Activated CD4-positive, alpha-beta memory T cell treated with anti-CD3 and anti-CD28 coated beads for 36 hours (primary cell): ENCODE measurements around the gene KLRC4. TPM values are rescaled to one million over a fixed set of nuclear protein-coding genes. Genes with fewer than 3 reads are reported as not detected.
"Not testable (repeated sequence)": the region's sequence is repeated elsewhere in the genome, so short reads cannot be mapped to it uniquely, and the experiment has no call there.

Experiments
- CTCF ChIA-PET: fragments of 350-600 bp; sonication (Branson Sonifier 250); formaldehyde crosslinking; loops from one replicate; lab custom pipeline; 2021; ENCODE audit warnings: antibody characterized with exemption, inconsistent platforms; lab: Charles Lee
- POLR2A ChIA-PET: fragments of 350-600 bp; sonication (Branson Sonifier 250); formaldehyde crosslinking; loops from one replicate; lab custom pipeline; 2021; ENCODE audit warnings: antibody characterized with exemption; lab: Charles Lee
- DNase-seq: peaks from one replicate; pipeline ENCODE4 v3.0.0-alpha.2; 2020
- H3K27ac Mint-ChIP-seq: one replicate; pipeline ENCODE4 v1.8.0; 2021; ENCODE audit warnings: mixed read lengths
- H3K27me3 Mint-ChIP-seq: one replicate; pipeline ENCODE4 v1.8.0; 2021; ENCODE audit warnings: mixed read lengths
- H3K36me3 Mint-ChIP-seq: one replicate; pipeline ENCODE4 v1.8.0; 2021; ENCODE audit warnings: mixed read lengths
- H3K4me1 Mint-ChIP-seq: one replicate; pipeline ENCODE4 v1.8.0; 2021; ENCODE audit warnings: low read depth, mixed read lengths
- H3K4me3 Mint-ChIP-seq: one replicate; pipeline ENCODE4 v1.8.0; 2021; ENCODE audit warnings: mild to moderate bottlenecking, mixed read lengths
- H3K9me3 Mint-ChIP-seq: one replicate; pipeline ENCODE4 v1.8.0; 2021; ENCODE audit warnings: mixed read lengths
- intact Hi-C: fragments of 100-400 bp; cut with micrococcal nuclease; formaldehyde crosslinking; loops from one replicate; pipeline ENCODE4 v1.15.1; 2023
- total RNA-seq, 2 experiments: library from RNA; stranded (reverse); gene quantifications; one replicate each; pipeline ENCODE4 v1.2.3, GENCODE V29; 2021

Gene KLRC4
- total RNA-seq, 2 experiments from 2014 or later, result not detected

GRCh38 chr12:10374624-10375018, 34.9 kb downstream of the KLRC4 start:
- ChIA-PET POLR2A (no interaction called here), CTCF (no interaction called here)
- Mint-ChIP-seq H3K27me3 (peaks cover 3% of the 10 kb centered on the region), H3K36me3 (no peaks in the 10 kb centered on the region), H3K4me3 (no peak overlapping the region), H3K9me3 (no peaks in the 10 kb centered on the region), H3K4me1 (peaks cover 4% of the 10 kb centered on the region), H3K27ac (no peak overlapping the region)
- DNase-seq, result no peak
- intact Hi-C loops, result no loop called here

- no peak overlapping the region for H3K27ac Mint-ChIP-seq
- H3K36me3 Mint-ChIP-seq, result peaks cover 4% of the 10 kb centered on the region
- ChIA-PET CTCF (no interaction called here), POLR2A (no interaction called here)
- intact Hi-C loops, result no loop called here
- no peak for DNase-seq
- H3K4me1 Mint-ChIP-seq, result peaks cover 4% of the 10 kb centered on the region
- no peak overlapping the region for H3K4me3 Mint-ChIP-seq
- peaks cover 4% of the 10 kb centered on the region for H3K9me3 Mint-ChIP-seq
- peaks cover 5% of the 10 kb centered on the region for H3K27me3 Mint-ChIP-seq
Observed at GRCh38 chr12:10372559-10372958, 37.0 kb downstream of the KLRC4 start.

- H3K27ac Mint-ChIP-seq, H3K4me3 Mint-ChIP-seq, CTCF ChIA-PET, POLR2A ChIA-PET, H3K9me3 Mint-ChIP-seq, DNase-seq, intact Hi-C loops, H3K36me3 Mint-ChIP-seq, H3K27me3 Mint-ChIP-seq, H3K4me1 Mint-ChIP-seq: not testable (repeated sequence)
Observed at GRCh38 chr12:10371893-10372535, 37.5 kb downstream of the KLRC4 start.

GRCh38 chr12:10369557-10370415, 39.8 kb downstream of the KLRC4 start:
- Mint-ChIP-seq H3K4me1 (peaks cover 4% of the 10 kb centered on the region), H3K27me3 (peaks cover 3% of the 10 kb centered on the region), H3K27ac (no peak overlapping the region), H3K36me3 (peaks cover 4% of the 10 kb centered on the region), H3K4me3 (no peak overlapping the region), H3K9me3 (peaks cover 4% of the 10 kb centered on the region)
- intact Hi-C loops, result no loop called here
- no peak for DNase-seq
- ChIA-PET POLR2A (no interaction called here), CTCF (no interaction called here)

GRCh38 chr12:10368206-10369171, 41.1 kb downstream of the KLRC4 start:
- Mint-ChIP-seq H3K27ac (no peak overlapping the region), H3K4me1 (peaks cover 4% of the 10 kb centered on the region), H3K9me3 (peaks cover 4% of the 10 kb centered on the region), H3K4me3 (no peak overlapping the region), H3K27me3 (peaks cover 3% of the 10 kb centered on the region), H3K36me3 (peaks cover 4% of the 10 kb centered on the region)
- intact Hi-C loops, result no loop called here
- POLR2A ChIA-PET, result no interaction called here
- CTCF ChIA-PET, result no interaction called here
- no peak for DNase-seq

GRCh38 chr12:10367714-10368113, 41.8 kb downstream of the KLRC4 start:
- H3K9me3 Mint-ChIP-seq, H3K27ac Mint-ChIP-seq, DNase-seq, CTCF ChIA-PET, intact Hi-C loops, POLR2A ChIA-PET, H3K27me3 Mint-ChIP-seq, H3K4me3 Mint-ChIP-seq, H3K36me3 Mint-ChIP-seq, H3K4me1 Mint-ChIP-seq: not testable (repeated sequence)

GRCh38 chr12:10366875-10367274, 42.7 kb downstream of the KLRC4 start:
- Mint-ChIP-seq H3K27me3 (peaks cover 3% of the 10 kb centered on the region), H3K36me3 (peaks cover 4% of the 10 kb centered on the region), H3K4me3 (no peak overlapping the region), H3K9me3 (peaks cover 4% of the 10 kb centered on the region), H3K27ac (no peak overlapping the region), H3K4me1 (no peaks in the 10 kb centered on the region)
- ChIA-PET CTCF (no interaction called here), POLR2A (interaction anchor here (0.6 kb wide), 1 partner anchor 117 kb away, joined by 3 read pairs; no protein-coding TSS in a partner anchor)
- intact Hi-C loops, result no loop called here
- DNase-seq, result no peak

GRCh38 chr12:10365696-10366405, 43.7 kb downstream of the KLRC4 start:
- H3K4me1 Mint-ChIP-seq, result no peaks in the 10 kb centered on the region
- POLR2A ChIA-PET, result no interaction called here
- DNase-seq, result no peak

GRCh38 chr12:10364815-10365622, 44.5 kb downstream of the KLRC4 start:
- Mint-ChIP-seq H3K27me3 (peaks cover 2% of the 10 kb centered on the region), H3K9me3 (peaks cover 4% of the 10 kb centered on the region), H3K27ac (no peak overlapping the region), H3K4me3 (no peak overlapping the region), H3K4me1 (no peaks in the 10 kb centered on the region), H3K36me3 (peaks cover 4% of the 10 kb centered on the region)
- intact Hi-C loops, result loop anchor here (2.0 to 5.0 kb wide), 3 partner anchors 34 to 177 kb away; no protein-coding TSS in a partner anchor
- CTCF ChIA-PET, result interaction anchor here (0.6 to 1.3 kb wide), 2 partner anchors 130 to 248 kb away, joined by 3 read pairs; no protein-coding TSS in a partner anchor
- DNase-seq, result peak; percentile 64
- POLR2A ChIA-PET, result no interaction called here

More at GRCh38 chr12:10365696-10366405, 43.7 kb downstream of the KLRC4 start:
- Mint-ChIP-seq H3K27me3 (peaks cover 2% of the 10 kb centered on the region), H3K4me3 (no peak overlapping the region), H3K27ac (no peak overlapping the region), H3K36me3 (peaks cover 4% of the 10 kb centered on the region), H3K9me3 (peaks cover 4% of the 10 kb centered on the region)
- CTCF ChIA-PET, result interaction anchor here (0.9 to 1.3 kb wide), 2 partner anchors 196 to 247 kb away, joined by 3 read pairs; no protein-coding TSS in a partner anchor
- intact Hi-C loops, result loop anchor here (2.0 kb wide), 2 partner anchors 35 to 45 kb away; no protein-coding TSS in a partner anchor

GRCh38 chr12:10363914-10364814, 45.4 kb downstream of the KLRC4 start:
- POLR2A ChIA-PET, result interaction anchor here (0.6 kb wide), 1 partner anchor 10 kb away, joined by 3 read pairs; no protein-coding TSS in a partner anchor
- Mint-ChIP-seq H3K4me1 (no peaks in the 10 kb centered on the region), H3K27ac (no peak overlapping the region), H3K9me3 (peaks cover 4% of the 10 kb centered on the region), H3K4me3 (no peak overlapping the region), H3K36me3 (peaks cover 4% of the 10 kb centered on the region), H3K27me3 (peaks cover 2% of the 10 kb centered on the region)
- intact Hi-C loops, result loop anchor here (2.0 to 5.0 kb wide), 3 partner anchors 33 to 178 kb away; no protein-coding TSS in a partner anchor
- DNase-seq, result peak; percentile 42
- CTCF ChIA-PET, result interaction anchor here (0.6 to 1.3 kb wide), 2 partner anchors 129 to 249 kb away, joined by 3 read pairs; no protein-coding TSS in a partner anchor
